A673 (cell line): Measurements from ENCODE around the gene SPATA16. TPM values are rescaled to one million over a fixed set of nuclear protein-coding genes. Genes with fewer than 3 reads are reported as not detected.

Experiments used
- BruUV-seq: library from RNA; stranded (reverse); fragments of 400-500 nt; replicated peaks from 2 replicates; lab custom pipeline; 2021; lab: Mats Ljungman, UMichigan
- CTCF ChIA-PET: fragments of 300-600 bp; sonication (Branson Sonifier 250); formaldehyde crosslinking; loops from one replicate; lab custom pipeline; 2022; ENCODE audit warnings: antibody characterized with exemption; lab: Charles Lee
- POLR2A ChIA-PET: fragments of 300-600 bp; sonication (Branson Sonifier 250); formaldehyde crosslinking; loops from one replicate; lab custom pipeline; 2022; ENCODE audit warnings: antibody characterized with exemption; ENCODE audit not compliant: low non-redundant PET; lab: Charles Lee
- DNase-seq: peaks from one replicate; pipeline ENCODE4 v3.0.0-alpha.2; 2015; ENCODE audit warnings: low spot score
- H3K27ac ChIP-seq: fragments of 200-600 bp; sonication (generic); 2 replicates; pipeline ENCODE4 v1.5.1; 2016; ENCODE audit warnings: mixed run types, low read depth, mild to moderate bottlenecking, mixed read lengths, antibody characterized with exemption, low read length; ENCODE audit not compliant: poor library complexity, severe bottlenecking
- H3K27me3 ChIP-seq: fragments of 200-600 bp; sonication (generic); replicated peaks from 2 replicates; pipeline ENCODE4 v1.6.1; 2017; ENCODE audit warnings: mixed run types, low read depth, mild to moderate bottlenecking, mixed read lengths, antibody characterized with exemption, low read length; ENCODE audit not compliant: insufficient read depth, poor library complexity
- H3K36me3 ChIP-seq: fragments of 200-600 bp; sonication (generic); 2 replicates; pipeline ENCODE4 v1.6.1; 2016; ENCODE audit warnings: mixed run types, mild to moderate bottlenecking, mixed read lengths, antibody characterized with exemption, low read length; ENCODE audit not compliant: insufficient read depth, poor library complexity, severe bottlenecking
- H3K4me1 ChIP-seq: fragments of 200-600 bp; sonication (generic); 2 replicates; pipeline ENCODE4 v1.6.1; 2017; ENCODE audit warnings: mixed run types, mild to moderate bottlenecking, mixed read lengths, antibody characterized with exemption, low read length; ENCODE audit not compliant: insufficient read depth, poor library complexity, severe bottlenecking
- H3K4me3 ChIP-seq: fragments of 200-600 bp; sonication (generic); 2 replicates; pipeline ENCODE4 v1.5.1; 2016; ENCODE audit warnings: low read depth, mixed run types, mild to moderate bottlenecking, mixed read lengths, low read length; ENCODE audit not compliant: poor library complexity, severe bottlenecking
- H3K9me3 ChIP-seq: fragments of 200-600 bp; sonication (generic); 2 replicates; pipeline ENCODE4 v1.6.1; 2016; ENCODE audit warnings: mixed run types, low read depth, mild to moderate bottlenecking, mixed read lengths, antibody characterized with exemption, low read length; ENCODE audit not compliant: poor library complexity, severe bottlenecking
- CTCF ChIP-seq: fragments of 300-800, 200-600 bp; sonication (generic); conservative IDR thresholded peaks from 2 replicates; pipeline ENCODE4 v1.5.1; 2017; ENCODE audit warnings: low read depth, mild to moderate bottlenecking, antibody characterized with exemption, low read length, moderate library complexity, mixed read lengths
- EZH2 ChIP-seq: fragments of 200-600 bp; sonication (generic); IDR thresholded peaks from 2 replicates; pipeline ENCODE4 v1.6.1; 2017; ENCODE audit warnings: borderline replicate concordance, low read depth, mild to moderate bottlenecking, mixed read lengths, antibody characterized with exemption, low read length; ENCODE audit not compliant: poor library complexity, severe bottlenecking
- intact Hi-C: fragments of 100-400 bp; cut with micrococcal nuclease; formaldehyde crosslinking; loops from one replicate; pipeline ENCODE4 v1.10.0; 2022; ENCODE audit not compliant: unreplicated experiment
- total RNA-seq: library from RNA; stranded (reverse); gene quantifications from 2 replicates; pipeline ENCODE4 v1.2.3, GENCODE V29; 2021

The SPATA16 gene
- total RNA-seq, 1 experiment from 2014 or later: not detected

GRCh38 chr3:173096994-173097785 is 43.8 kb downstream of the SPATA16 start:
- peak; percentile 10 for DNase-seq
- H3K27me3 ChIP-seq: no peaks in the 10 kb centered on the region
- H3K27ac ChIP-seq: no peak overlapping the region
- ChIA-PET CTCF (no interaction called here), POLR2A (no interaction called here)
- BruUV-seq: no TSS peak
- no peaks in the 10 kb centered on the region for H3K9me3 ChIP-seq
- H3K4me3 ChIP-seq: no peak overlapping the region
- intact Hi-C loops: no loop called here
- no peaks in the 10 kb centered on the region for H3K4me1 ChIP-seq
- no peaks in the 10 kb centered on the region for H3K36me3 ChIP-seq
- TF ChIP-seq CTCF (no peak), EZH2 (no peak)

- intact Hi-C loops: no loop called here
- CTCF ChIA-PET: no interaction called here
These were observed 44.9 kb downstream of the SPATA16 start for GRCh38 chr3:173096140-173096539.

GRCh38 chr3:173092038-173092437 is 49.0 kb downstream of the SPATA16 start:
- H3K27ac ChIP-seq: no peak overlapping the region
- no peaks in the 10 kb centered on the region for H3K27me3 ChIP-seq
- ChIA-PET POLR2A (interaction anchor here (0.6 kb wide), 1 partner anchor 15 kb away, joined by 3 read pairs; no protein-coding TSS in a partner anchor), CTCF (no interaction called here)
- BruUV-seq: no TSS peak
- no peaks in the 10 kb centered on the region for H3K9me3 ChIP-seq
- TF ChIP-seq CTCF (no peak), EZH2 (no peak)
- H3K4me3 ChIP-seq: no peak overlapping the region
- no peak for DNase-seq
- no peaks in the 10 kb centered on the region for H3K36me3 ChIP-seq
- H3K4me1 ChIP-seq: no peaks in the 10 kb centered on the region
- intact Hi-C loops: no loop called here

More at GRCh38 chr3:173096140-173096539, 44.9 kb downstream of the SPATA16 start:
- no peaks in the 10 kb centered on the region for H3K9me3 ChIP-seq
- H3K4me1 ChIP-seq: no peaks in the 10 kb centered on the region
- no peak overlapping the region for H3K4me3 ChIP-seq
- no TSS peak for BruUV-seq
- POLR2A ChIA-PET: no interaction called here
- no peaks in the 10 kb centered on the region for H3K27me3 ChIP-seq
- no peak for TF ChIP-seq CTCF
- no peak for TF ChIP-seq EZH2
- no peak for DNase-seq
- no peaks in the 10 kb centered on the region for H3K36me3 ChIP-seq
- H3K27ac ChIP-seq: no peak overlapping the region
